Neutrophil (primary cell): ENCODE results near the gene SLC25A21.
"Not testable (repeated sequence)": the region's sequence is repeated elsewhere in the genome, so short reads cannot be mapped to it uniquely, and the experiment has no call there.

Experiments used
- H3K27ac ChIP-seq: fragments of 200-600 bp; sonication (generic); 2 replicates; pipeline ENCODE4 v1.5.1; 2016; ENCODE audit warnings: mild to moderate bottlenecking, moderate library complexity
- H3K27me3 ChIP-seq: fragments of 200-600 bp; sonication (generic); 2 replicates; pipeline ENCODE4 v1.6.0; 2016; ENCODE audit warnings: mild to moderate bottlenecking
- H3K36me3 ChIP-seq: fragments of 200-600 bp; sonication (generic); 2 replicates; pipeline ENCODE4 v1.5.1; 2017
- H3K4me1 ChIP-seq, 2 experiments: fragments of 200-600 bp in 1 of 2; sonication (generic) in 1 of 2; 1 replicate in 1 of 2; 2 replicates in 1 of 2; pipeline versions ENCODE4 v1.5.1 to v1.6.1; 2013 to 2016; ENCODE audit warnings: low read depth in 1 of 2, low read length in 1 of 2, mild to moderate bottlenecking in 1 of 2, moderate library complexity in 1 of 2; ENCODE audit not compliant: control insufficient read depth in 1 of 2, insufficient read depth in 1 of 2
- H3K4me3 ChIP-seq, 2 experiments: fragments of 200-600 bp in 1 of 2; sonication (generic) in 1 of 2; 1 replicate in 1 of 2; 2 replicates in 1 of 2; pipeline ENCODE4 v1.5.1; 2013 to 2016; ENCODE audit warnings: low read depth in 1 of 2, low read length in 1 of 2, mild to moderate bottlenecking in 1 of 2, moderate library complexity in 1 of 2
- H3K9me3 ChIP-seq: fragments of 200-600 bp; sonication (generic); 2 replicates; pipeline ENCODE4 v1.5.1; 2016
- TF ChIP-seq, protein P1 (sequence below): fragments of 200-600 bp; sonication (generic); IDR thresholded peaks from 2 replicates; pipeline ENCODE4 v1.5.1; 2016; ENCODE audit warnings: antibody characterized with exemption

Gene SLC25A21

DNA sequence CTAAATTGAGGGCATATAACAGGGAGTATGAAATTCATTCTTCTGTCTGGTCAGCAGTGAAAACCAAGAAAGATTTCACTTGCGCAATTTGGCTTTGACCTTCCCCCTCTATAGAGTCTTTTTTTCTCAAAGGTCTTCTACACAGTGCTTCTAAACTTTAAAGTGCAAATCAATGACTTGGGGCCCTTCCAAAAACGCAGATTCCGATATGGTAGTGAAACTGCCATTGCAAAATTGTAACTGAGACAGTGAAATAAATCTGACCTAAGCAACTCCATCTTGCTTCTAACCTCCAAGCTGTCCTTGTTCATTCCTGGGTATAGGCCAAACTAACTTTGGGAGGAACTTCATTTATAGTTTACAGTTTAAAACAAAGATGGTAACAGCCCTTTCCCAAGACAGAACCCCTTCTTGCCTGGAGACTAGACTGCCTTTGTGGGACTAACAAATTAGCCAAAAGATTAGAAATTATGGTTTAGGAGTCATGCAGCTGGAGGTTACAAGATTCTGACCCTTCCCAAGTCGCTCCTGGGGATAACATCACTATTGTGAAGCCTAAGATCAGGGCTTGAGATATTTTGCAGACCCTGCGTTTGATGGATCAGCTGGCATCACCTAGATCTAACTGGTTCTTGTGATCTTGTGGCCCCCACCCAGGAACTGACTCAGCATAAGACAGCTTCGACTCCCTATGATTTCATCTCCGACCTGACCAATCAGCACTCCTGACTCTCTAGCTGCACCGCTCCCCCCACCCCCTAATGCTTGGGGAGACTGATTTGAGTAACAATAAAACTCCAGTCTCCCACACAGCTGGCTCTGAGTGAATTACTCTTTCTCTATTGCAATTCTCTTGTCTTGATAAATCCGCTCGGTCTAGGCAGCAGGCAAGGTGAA is 5.0 kb downstream of the SLC25A21 start:
- no peaks in the 10 kb centered on the region for H3K4me1 ChIP-seq
- TF ChIP-seq, protein P1, sequence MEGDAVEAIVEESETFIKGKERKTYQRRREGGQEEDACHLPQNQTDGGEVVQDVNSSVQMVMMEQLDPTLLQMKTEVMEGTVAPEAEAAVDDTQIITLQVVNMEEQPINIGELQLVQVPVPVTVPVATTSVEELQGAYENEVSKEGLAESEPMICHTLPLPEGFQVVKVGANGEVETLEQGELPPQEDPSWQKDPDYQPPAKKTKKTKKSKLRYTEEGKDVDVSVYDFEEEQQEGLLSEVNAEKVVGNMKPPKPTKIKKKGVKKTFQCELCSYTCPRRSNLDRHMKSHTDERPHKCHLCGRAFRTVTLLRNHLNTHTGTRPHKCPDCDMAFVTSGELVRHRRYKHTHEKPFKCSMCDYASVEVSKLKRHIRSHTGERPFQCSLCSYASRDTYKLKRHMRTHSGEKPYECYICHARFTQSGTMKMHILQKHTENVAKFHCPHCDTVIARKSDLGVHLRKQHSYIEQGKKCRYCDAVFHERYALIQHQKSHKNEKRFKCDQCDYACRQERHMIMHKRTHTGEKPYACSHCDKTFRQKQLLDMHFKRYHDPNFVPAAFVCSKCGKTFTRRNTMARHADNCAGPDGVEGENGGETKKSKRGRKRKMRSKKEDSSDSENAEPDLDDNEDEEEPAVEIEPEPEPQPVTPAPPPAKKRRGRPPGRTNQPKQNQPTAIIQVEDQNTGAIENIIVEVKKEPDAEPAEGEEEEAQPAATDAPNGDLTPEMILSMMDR: no peak
- no peak overlapping the region for H3K27ac ChIP-seq
- H3K27me3 ChIP-seq: peaks cover 25% of the 10 kb centered on the region
- no peak overlapping the region for H3K4me3 ChIP-seq
- H3K9me3 ChIP-seq: no peaks in the 10 kb centered on the region
- H3K36me3 ChIP-seq: no peaks in the 10 kb centered on the region

DNA sequence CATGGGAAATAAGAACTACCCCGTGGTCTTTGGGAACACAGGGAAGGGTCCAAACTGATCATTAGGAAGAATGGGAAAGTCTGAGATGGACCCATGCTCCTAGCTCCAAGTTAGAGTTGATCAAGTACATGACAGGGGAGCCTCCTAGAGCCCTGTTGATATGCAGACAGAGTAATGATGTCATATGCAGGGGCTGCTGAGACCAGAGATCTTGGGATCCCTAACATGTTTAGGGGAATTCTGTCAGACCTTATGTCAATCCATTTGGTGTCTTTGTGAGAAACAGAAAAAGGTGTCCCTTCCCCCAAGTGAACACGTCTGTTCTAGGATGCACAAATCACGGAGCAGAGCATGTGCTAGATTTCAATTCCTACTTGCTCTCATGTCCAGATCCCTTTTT is 6.6 kb downstream of the SLC25A21 start:
- TF ChIP-seq, protein P1: no peak
- Histone ChIP-seq H3K4me3 (no peak overlapping the region), H3K36me3 (no peaks in the 10 kb centered on the region), H3K9me3 (no peaks in the 10 kb centered on the region), H3K4me1 (no peaks in the 10 kb centered on the region), H3K27me3 (peaks cover 9% of the 10 kb centered on the region), H3K27ac (no peak overlapping the region)

DNA sequence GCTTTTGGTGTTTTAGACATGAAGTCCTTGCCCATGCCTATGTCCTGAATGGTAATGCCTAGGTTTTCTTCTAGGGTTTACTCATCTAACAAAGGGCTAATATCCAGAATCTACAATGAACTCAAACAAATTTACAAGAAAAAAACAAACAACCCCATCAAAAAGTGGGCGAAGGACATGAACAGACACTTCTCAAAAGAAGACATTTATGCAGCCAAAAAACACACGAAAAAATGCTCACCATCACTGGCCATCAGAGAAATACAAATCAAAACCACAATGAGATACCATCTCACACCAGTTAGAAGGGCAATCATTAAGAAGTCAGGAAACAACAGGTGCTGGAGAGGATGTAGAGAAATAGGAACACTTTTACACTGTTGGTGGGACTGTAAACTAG is 10.1 kb downstream of the SLC25A21 start:
- H3K27me3 ChIP-seq, H3K9me3 ChIP-seq, H3K4me1 ChIP-seq, H3K27ac ChIP-seq, H3K36me3 ChIP-seq, H3K4me3 ChIP-seq: not testable (repeated sequence)

DNA sequence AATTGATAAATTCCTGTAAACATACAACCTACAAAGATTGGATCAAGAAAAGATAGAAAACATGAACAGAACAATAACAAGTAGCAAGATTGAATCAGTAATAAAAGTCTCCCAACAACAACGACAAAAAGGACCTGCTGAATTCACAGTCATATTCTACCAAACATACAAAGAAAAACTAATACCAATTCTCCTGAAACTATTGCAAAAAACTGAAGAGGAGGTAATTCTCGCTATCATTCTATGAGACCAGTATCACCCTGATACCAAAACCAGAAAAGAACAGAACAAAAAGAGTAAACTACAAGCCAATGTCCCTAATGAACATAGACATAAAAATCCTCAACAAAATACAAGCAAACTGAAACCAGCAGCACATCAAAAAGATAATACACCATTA is 14.4 kb downstream of the SLC25A21 start:
- H3K4me1 ChIP-seq: no peaks in the 10 kb centered on the region
- no peaks in the 10 kb centered on the region for H3K36me3 ChIP-seq
- no peaks in the 10 kb centered on the region for H3K27me3 ChIP-seq
- TF ChIP-seq, protein P1: no peak
- H3K4me3 ChIP-seq: no peak overlapping the region
- H3K27ac ChIP-seq: no peak overlapping the region
- no peaks in the 10 kb centered on the region for H3K9me3 ChIP-seq

DNA sequence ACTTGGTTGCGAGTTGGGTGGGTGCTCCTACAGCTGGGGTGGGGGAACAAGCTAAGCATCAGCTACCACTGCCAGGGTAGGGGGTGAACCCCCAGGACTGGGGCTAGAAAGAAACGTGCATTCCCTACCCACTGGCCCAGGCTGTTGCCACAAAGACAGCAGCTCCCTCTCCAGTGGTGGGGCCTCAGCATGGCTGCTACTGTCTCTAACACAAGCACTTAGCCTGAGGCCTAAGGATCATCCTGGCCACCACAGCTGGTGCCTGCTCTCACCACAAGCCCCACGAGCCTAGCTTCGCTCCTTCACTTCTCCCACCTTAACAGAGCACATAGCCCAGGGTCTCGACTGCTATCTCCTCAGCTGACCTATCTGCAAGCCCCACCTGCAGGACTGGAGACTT is 18.9 kb downstream of the SLC25A21 start:
- H3K4me1 ChIP-seq: no peaks in the 10 kb centered on the region
- H3K27ac ChIP-seq: no peak overlapping the region
- H3K36me3 ChIP-seq: no peaks in the 10 kb centered on the region
- no peaks in the 10 kb centered on the region for H3K9me3 ChIP-seq
- no peaks in the 10 kb centered on the region for H3K27me3 ChIP-seq
- TF ChIP-seq, protein P1: no peak
- no peak overlapping the region for H3K4me3 ChIP-seq

DNA sequence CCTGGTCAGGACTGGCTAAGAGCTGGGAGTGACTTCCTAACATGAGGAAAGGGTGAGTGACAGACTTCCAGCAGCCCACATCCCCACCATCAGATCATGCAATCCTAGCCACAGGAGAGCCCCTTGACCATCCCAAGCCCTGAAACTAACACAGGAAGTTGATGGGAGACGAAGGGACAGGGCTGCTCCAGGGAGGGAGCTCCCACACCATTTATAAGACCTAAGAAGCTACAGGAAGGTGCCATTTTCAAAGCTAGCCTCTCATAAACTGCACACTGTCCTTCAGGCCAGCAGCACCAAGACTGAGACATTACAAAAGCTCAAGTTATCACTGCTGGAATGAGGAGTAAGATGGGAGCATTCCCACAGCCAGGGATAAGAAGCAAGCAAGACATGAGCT is 19.4 kb downstream of the SLC25A21 start:
- Histone ChIP-seq H3K27ac (no peak overlapping the region), H3K36me3 (no peaks in the 10 kb centered on the region), H3K4me1 (no peaks in the 10 kb centered on the region), H3K9me3 (no peaks in the 10 kb centered on the region), H3K4me3 (no peak overlapping the region), H3K27me3 (no peaks in the 10 kb centered on the region)
- TF ChIP-seq, protein P1: no peak
